DND-41 (cell line): ENCODE measurements around the gene CELF6.

Experiments used
- ATAC-seq: fragments of 200-7000 bp; cut with Tn5 transposase; 3 replicates; pipeline ENCODE4 v1.9.1; 2021; ENCODE audit warnings: low read depth; ENCODE audit not compliant: insufficient read depth
- DNase-seq: peaks from one replicate; pipeline ENCODE4 v3.0.0-alpha.2; 2020
- H2AFZ ChIP-seq: 2 replicates; pipeline ENCODE4 v1.6.0; 2012; ENCODE audit warnings: low read depth, low read length
- H3K27ac ChIP-seq: 2 replicates; pipeline ENCODE4 v1.5.1; 2012; ENCODE audit warnings: low read length, inconsistent platforms
- H3K27me3 ChIP-seq: fragments of 200-600 bp; sonication (generic); 2 replicates; pipeline ENCODE4 v1.6.0; 2012; ENCODE audit warnings: low read length, mild to moderate bottlenecking, inconsistent platforms; ENCODE audit not compliant: insufficient read depth, poor library complexity
- H3K36me3 ChIP-seq: 2 replicates; pipeline ENCODE4 v1.5.1; 2012; ENCODE audit warnings: low read length, inconsistent platforms; ENCODE audit not compliant: insufficient read depth
- H3K4me1 ChIP-seq: 2 replicates; pipeline ENCODE4 v1.5.1; 2012; ENCODE audit warnings: mild to moderate bottlenecking, low read length; ENCODE audit not compliant: insufficient read depth
- H3K4me2 ChIP-seq: 2 replicates; pipeline ENCODE4 v1.6.0; 2012; ENCODE audit warnings: mild to moderate bottlenecking, moderate library complexity, low read length, inconsistent platforms; ENCODE audit not compliant: insufficient read depth
- H3K4me3 ChIP-seq, 2 experiments: fragments of 200-600 bp in 1 of 2; shearing (Covaris generic) in 1 of 2; 2 replicates each; pipeline ENCODE4 v1.5.1; 2012 to 2016; ENCODE audit warnings: inconsistent platforms in 2 of 2, low read length in 2 of 2, mild to moderate bottlenecking in 2 of 2, low read depth in 1 of 2, moderate library complexity in 1 of 2
- H3K79me2 ChIP-seq: 2 replicates; pipeline ENCODE4 v1.6.0; 2012; ENCODE audit warnings: low read length, inconsistent platforms; ENCODE audit not compliant: insufficient read depth
- H3K9ac ChIP-seq: 2 replicates; pipeline ENCODE4 v1.6.0; 2012; ENCODE audit warnings: low read depth, mild to moderate bottlenecking, inconsistent platforms, low read length, moderate library complexity
- H3K9me3 ChIP-seq: 2 replicates; pipeline ENCODE4 v1.5.1; 2012; ENCODE audit warnings: low read length, moderate library complexity, mild to moderate bottlenecking, inconsistent platforms; ENCODE audit not compliant: insufficient read depth, severe bottlenecking
- H4K20me1 ChIP-seq: 2 replicates; pipeline ENCODE4 v1.6.0; 2012; ENCODE audit warnings: low read length; ENCODE audit not compliant: insufficient read depth
- CTCF ChIP-seq: IDR thresholded peaks from 2 replicates; pipeline ENCODE4 v1.5.1; 2012; ENCODE audit warnings: borderline replicate concordance, low read length, moderate library complexity, mild to moderate bottlenecking; ENCODE audit not compliant: poor library complexity, severe bottlenecking; ENCODE audit errors: extremely low read depth
- EZH2 ChIP-seq: IDR thresholded peaks from 3 replicates; pipeline ENCODE4 v1.6.1; 2012; ENCODE audit warnings: borderline replicate concordance, low read depth, mild to moderate bottlenecking, moderate library complexity, low read length, inconsistent platforms; ENCODE audit not compliant: severe bottlenecking

The CELF6 gene

GRCh38 chr15:72271895-72272212 is 48.1 kb downstream of the CELF6 start:
- ATAC-seq: no peak
- Histone ChIP-seq H2AFZ (peak overlapping the region; percentile 76), H3K4me2 (peak overlapping the region; percentile 68)

GRCh38 chr15:72271221-72271620 is 48.7 kb downstream of the CELF6 start:
- H3K4me3 ChIP-seq: peak overlapping the region; percentile 72 to 74; a peak in 3 of 4 replicates
- no peak overlapping the region for H3K27ac ChIP-seq

More at GRCh38 chr15:72271895-72272212, 48.1 kb downstream of the CELF6 start:
- DNase-seq: no peak
- H3K36me3 ChIP-seq: peaks cover 32% of the 10 kb centered on the region
- H4K20me1 ChIP-seq: no peaks in the 10 kb centered on the region; the same call in 1 of the 2 replicates
- peaks cover 32% of the 10 kb centered on the region for H3K4me1 ChIP-seq
- H3K9ac ChIP-seq: peak overlapping the region; percentile 85
- TF ChIP-seq CTCF (no peak), EZH2 (no peak)
- peak overlapping the region; percentile 75 for H3K27ac ChIP-seq
- H3K9me3 ChIP-seq: no peaks in the 10 kb centered on the region
- H3K27me3 ChIP-seq: no peaks in the 10 kb centered on the region
- peak overlapping the region; percentile 72 to 74 for H3K4me3 ChIP-seq
- peaks cover 44% of the 10 kb centered on the region for H3K79me2 ChIP-seq

GRCh38 chr15:72269739-72270138 is 50.2 kb downstream of the CELF6 start:
- ATAC-seq (no peak), DNase-seq (no peak)
- Histone ChIP-seq H3K79me2 (peaks cover 44% of the 10 kb centered on the region), H3K36me3 (peaks cover 53% of the 10 kb centered on the region), H3K4me2 (peak overlapping the region; percentile 28; the same call in 1 of the 2 replicates), H3K4me1 (peaks cover 32% of the 10 kb centered on the region), H3K9me3 (no peaks in the 10 kb centered on the region), H3K27ac (no peak overlapping the region), H3K27me3 (no peaks in the 10 kb centered on the region), H4K20me1 (no peaks in the 10 kb centered on the region; the same call in 1 of the 2 replicates), H3K9ac (no peak overlapping the region), H2AFZ (no peak overlapping the region), H3K4me3 (no peak overlapping the region)
- no peak for TF ChIP-seq EZH2
- TF ChIP-seq CTCF: no peak

More at GRCh38 chr15:72271221-72271620, 48.7 kb downstream of the CELF6 start:
- H2AFZ ChIP-seq: no peak overlapping the region
- H3K79me2 ChIP-seq: peaks cover 44% of the 10 kb centered on the region
- no peak for TF ChIP-seq EZH2
- TF ChIP-seq CTCF: no peak
- peaks cover 38% of the 10 kb centered on the region for H3K36me3 ChIP-seq
- peaks cover 32% of the 10 kb centered on the region for H3K4me1 ChIP-seq
- H3K9ac ChIP-seq: peak overlapping the region; percentile 85
- no peaks in the 10 kb centered on the region for H3K27me3 ChIP-seq
- ATAC-seq (no peak), DNase-seq (no peak)
- no peaks in the 10 kb centered on the region; the same call in 1 of the 2 replicates for H4K20me1 ChIP-seq
- H3K4me2 ChIP-seq: peak overlapping the region; percentile 68
- H3K9me3 ChIP-seq: no peaks in the 10 kb centered on the region
